Stimulated activated CD8-positive, alpha-beta memory T cell treated with anti-CD3 and anti-CD28 coated beads, Interleukin-15, amount 100 ng/mL, for 1 hour (primary cell): ENCODE measurements around the gene HTR3E.
"Not testable (repeated sequence)": the region's sequence is repeated elsewhere in the genome, so short reads cannot be mapped to it uniquely, and the experiment has no call there.

Experiments used
- DNase-seq: peaks from one replicate; pipeline ENCODE4 v3.0.0-alpha.2; 2020; ENCODE audit warnings: low read depth

HTR3E gene

GRCh38 chr3:184096811-184097383 is at the start of gene HTR3E:
Gene HTR3E, plus strand, starts transcription at chr3:184097064. Its CDS starts 466 bp downstream, at chr3:184097530.
- no peak for DNase-seq

GRCh38 chr3:184050217-184050847 is 46.5 kb upstream of the HTR3E start:
- no peak for DNase-seq

GRCh38 chr3:184052767-184053166 is 44.1 kb upstream of the HTR3E start, which contains the start of gene HTR3C:
Gene HTR3C, plus strand, starts transcription at chr3:184053047. Its CDS starts 34 bp downstream, at chr3:184053081.
- DNase-seq: no peak

- no peak for DNase-seq
Observed at GRCh38 chr3:184058029-184058428, 38.8 kb upstream of the HTR3E start.

- DNase-seq: no peak
Observed at GRCh38 chr3:184059424-184059823, 37.4 kb upstream of the HTR3E start.

- DNase-seq: no peak
Observed at GRCh38 chr3:184062637-184063036, 34.2 kb upstream of the HTR3E start.

- DNase-seq: no peak
Observed at GRCh38 chr3:184066211-184066610, 30.7 kb upstream of the HTR3E start.

GRCh38 chr3:184067573-184068055 is 29.2 kb upstream of the HTR3E start:
- DNase-seq: no peak

- no peak for DNase-seq
Observed at GRCh38 chr3:184068344-184068743, 28.5 kb upstream of the HTR3E start.

- DNase-seq: not testable (repeated sequence)
Observed at GRCh38 chr3:184071142-184071541, 25.7 kb upstream of the HTR3E start.

GRCh38 chr3:184073621-184074020 is 23.2 kb upstream of the HTR3E start:
- DNase-seq: no peak

GRCh38 chr3:184075901-184076300 is 21.0 kb upstream of the HTR3E start:
- no peak for DNase-seq

- DNase-seq: no peak
Observed at GRCh38 chr3:184077881-184078280, 19.0 kb upstream of the HTR3E start.

GRCh38 chr3:184078851-184079250 is 18.0 kb upstream of the HTR3E start:
- DNase-seq: no peak

GRCh38 chr3:184081116-184081830 is 15.6 kb upstream of the HTR3E start:
- DNase-seq: no peak

- no peak for DNase-seq
Observed at GRCh38 chr3:184082034-184082433, 14.8 kb upstream of the HTR3E start.

GRCh38 chr3:184082465-184082864 is 14.4 kb upstream of the HTR3E start:
- DNase-seq: no peak

GRCh38 chr3:184085389-184085852 is 11.4 kb upstream of the HTR3E start:
- no peak for DNase-seq

- no peak for DNase-seq
Observed at GRCh38 chr3:184092199-184092598, 4.7 kb upstream of the HTR3E start.

- no peak for DNase-seq
Observed at GRCh38 chr3:184097556-184097955, 692 bp downstream of the HTR3E start.

- DNase-seq: no peak
Observed at GRCh38 chr3:184099806-184100686, 3.2 kb downstream of the HTR3E start.

- no peak for DNase-seq
Observed at GRCh38 chr3:184110316-184110725, 13.5 kb downstream of the HTR3E start.
